Measurements from ENCODE around the gene ABHD4.

ABHD4 gene

GRCh38 chr14:22570132-22570949 lies 27.8 kb upstream of the ABHD4 start:
- peak overlapping the region; percentile 48; the same call in 1 of the 2 replicates for H3K9ac ChIP-seq (ENCODE audit: low read length)
- H3K4me1 ChIP-seq (ENCODE audit: low read length) = peaks cover 34% of the 10 kb centered on the region
- H3K4me2 ChIP-seq (ENCODE audit: low read depth, low read length) = peak overlapping the region; percentile 62; the same call in 1 of the 2 replicates
- peaks cover 29% of the 10 kb centered on the region for H3K79me2 ChIP-seq (ENCODE audit: low read length)
- TF ChIP-seq, protein P1, sequence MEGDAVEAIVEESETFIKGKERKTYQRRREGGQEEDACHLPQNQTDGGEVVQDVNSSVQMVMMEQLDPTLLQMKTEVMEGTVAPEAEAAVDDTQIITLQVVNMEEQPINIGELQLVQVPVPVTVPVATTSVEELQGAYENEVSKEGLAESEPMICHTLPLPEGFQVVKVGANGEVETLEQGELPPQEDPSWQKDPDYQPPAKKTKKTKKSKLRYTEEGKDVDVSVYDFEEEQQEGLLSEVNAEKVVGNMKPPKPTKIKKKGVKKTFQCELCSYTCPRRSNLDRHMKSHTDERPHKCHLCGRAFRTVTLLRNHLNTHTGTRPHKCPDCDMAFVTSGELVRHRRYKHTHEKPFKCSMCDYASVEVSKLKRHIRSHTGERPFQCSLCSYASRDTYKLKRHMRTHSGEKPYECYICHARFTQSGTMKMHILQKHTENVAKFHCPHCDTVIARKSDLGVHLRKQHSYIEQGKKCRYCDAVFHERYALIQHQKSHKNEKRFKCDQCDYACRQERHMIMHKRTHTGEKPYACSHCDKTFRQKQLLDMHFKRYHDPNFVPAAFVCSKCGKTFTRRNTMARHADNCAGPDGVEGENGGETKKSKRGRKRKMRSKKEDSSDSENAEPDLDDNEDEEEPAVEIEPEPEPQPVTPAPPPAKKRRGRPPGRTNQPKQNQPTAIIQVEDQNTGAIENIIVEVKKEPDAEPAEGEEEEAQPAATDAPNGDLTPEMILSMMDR (IDR thresholded peaks at IDR 0.05; ENCODE audit: low read length) = peak; percentile 93
- no peak for TF ChIP-seq EZH2phosphoT487 (IDR thresholded peaks at IDR 0.05; ENCODE audit: low read length)
- peaks cover 4% of the 10 kb centered on the region; the same call in 1 of the 2 replicates for H3K36me3 ChIP-seq (replicated peaks; ENCODE audit: insufficient read depth, low read length)
- H3K27me3 ChIP-seq (replicated peaks; ENCODE audit: insufficient read depth, low read length) = no peaks in the 10 kb centered on the region
- DNase-seq = peak; percentile 88
- H2AFZ ChIP-seq (ENCODE audit: low read length) = no peak overlapping the region
- peak overlapping the region; percentile 39; the same call in 1 of the 2 replicates for H3K4me3 ChIP-seq (ENCODE audit: low read length)
- no peaks in the 10 kb centered on the region for H4K20me1 ChIP-seq (ENCODE audit: insufficient read depth, low read length)
- H3K27ac ChIP-seq (ENCODE audit: low read length) = peak overlapping the region; percentile 55; the same call in 1 of the 2 replicates
- H3K9me2 ChIP-seq (replicated peaks; ENCODE audit: insufficient read depth, low read length) = no peaks in the 10 kb centered on the region
- no peaks in the 10 kb centered on the region for H3K9me3 ChIP-seq (replicated peaks; ENCODE audit: insufficient read depth, low read length)
- peaks cover 20% of the 10 kb centered on the region for H3F3A ChIP-seq (ENCODE audit: insufficient read depth, low read length)

DNA sequence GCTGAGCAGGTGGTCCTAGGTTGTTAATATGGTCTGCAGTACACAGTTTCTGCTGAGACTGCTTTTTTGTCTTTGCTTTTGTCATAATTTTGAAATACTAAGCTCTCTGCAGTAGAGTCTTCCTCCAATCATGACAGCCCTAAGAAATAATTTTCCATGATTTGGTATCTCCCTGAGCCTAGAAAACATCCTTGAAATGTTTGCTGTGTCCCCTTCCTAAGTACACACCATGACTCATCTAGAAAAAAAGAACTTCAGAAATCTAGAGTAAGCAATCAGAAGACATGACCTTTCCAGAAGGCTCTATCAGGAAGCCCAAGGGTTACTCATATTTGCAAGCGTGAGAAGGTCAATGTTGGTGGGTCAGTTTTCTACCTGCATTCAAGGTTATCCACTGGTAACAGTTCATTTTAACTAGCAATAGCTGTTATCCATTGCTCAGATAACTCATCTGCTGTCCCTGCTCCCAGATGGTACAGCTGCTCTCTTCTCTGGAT lies 25.5 kb upstream of the ABHD4 start:
- no peak overlapping the region for H3K27ac ChIP-seq (ENCODE audit: low read length)
- H4K20me1 ChIP-seq (ENCODE audit: insufficient read depth, low read length) = no peaks in the 10 kb centered on the region
- no peak for TF ChIP-seq EZH2 (optimal IDR thresholded peaks at IDR 0.05; ENCODE audit: low read depth, low read length)
- TF ChIP-seq, protein P1 (IDR thresholded peaks at IDR 0.05; ENCODE audit: low read length) = no peak
- TF ChIP-seq EZH2phosphoT487 (IDR thresholded peaks at IDR 0.05; ENCODE audit: low read length) = no peak
- H3K4me1 ChIP-seq (ENCODE audit: low read length) = peaks cover 12% of the 10 kb centered on the region; the same call in 1 of the 2 replicates
- no peaks in the 10 kb centered on the region for H3K9me3 ChIP-seq (replicated peaks; ENCODE audit: insufficient read depth, low read length)
- peaks cover 37% of the 10 kb centered on the region for H3K79me2 ChIP-seq (ENCODE audit: low read length)
- H3K27me3 ChIP-seq (replicated peaks; ENCODE audit: insufficient read depth, low read length) = no peaks in the 10 kb centered on the region
- H3K4me2 ChIP-seq (ENCODE audit: low read depth, low read length) = no peak overlapping the region
- DNase-seq = no peak
- H3F3A ChIP-seq (ENCODE audit: insufficient read depth, low read length) = peaks cover 4% of the 10 kb centered on the region; the same call in 1 of the 2 replicates
- H3K9ac ChIP-seq (ENCODE audit: low read length) = no peak overlapping the region
- no peaks in the 10 kb centered on the region for H3K9me2 ChIP-seq (replicated peaks; ENCODE audit: insufficient read depth, low read length)
- no peak overlapping the region for H2AFZ ChIP-seq (ENCODE audit: low read length)
- peaks cover 4% of the 10 kb centered on the region; the same call in 1 of the 2 replicates for H3K36me3 ChIP-seq (replicated peaks; ENCODE audit: insufficient read depth, low read length)
- no peak overlapping the region for H3K4me3 ChIP-seq (ENCODE audit: low read length)

- no peak for DNase-seq
- H3K9ac ChIP-seq (ENCODE audit: low read length) = no peak overlapping the region
- H3K79me2 ChIP-seq (ENCODE audit: low read length) = peaks cover 36% of the 10 kb centered on the region
- H3K9me2 ChIP-seq (replicated peaks; ENCODE audit: insufficient read depth, low read length) = no peaks in the 10 kb centered on the region
- no peak overlapping the region for H2AFZ ChIP-seq (ENCODE audit: low read length)
- 0 out of 2 replicates have a peak, but pooled peaks cover 3% of the 10 kb centered on the region for H3F3A ChIP-seq (ENCODE audit: insufficient read depth, low read length)
- H3K4me2 ChIP-seq (ENCODE audit: low read depth, low read length) = no peak overlapping the region
- H3K4me1 ChIP-seq (ENCODE audit: low read length) = 0 out of 2 replicates have a peak, but pooled peaks cover 5% of the 10 kb centered on the region
- H3K4me3 ChIP-seq (ENCODE audit: low read length) = no peak overlapping the region
- H3K27ac ChIP-seq (ENCODE audit: low read length) = no peak overlapping the region
- H4K20me1 ChIP-seq (ENCODE audit: insufficient read depth, low read length) = no peaks in the 10 kb centered on the region
- TF ChIP-seq EZH2phosphoT487 (IDR thresholded peaks at IDR 0.05; ENCODE audit: low read length) (no peak), EZH2 (optimal IDR thresholded peaks at IDR 0.05; ENCODE audit: low read depth, low read length) (no peak)
- TF ChIP-seq, protein P1 (IDR thresholded peaks at IDR 0.05; ENCODE audit: low read length) = no peak
- no peaks in the 10 kb centered on the region for H3K9me3 ChIP-seq (replicated peaks; ENCODE audit: insufficient read depth, low read length)
- peaks cover 4% of the 10 kb centered on the region; the same call in 1 of the 2 replicates for H3K36me3 ChIP-seq (replicated peaks; ENCODE audit: insufficient read depth, low read length)
- no peaks in the 10 kb centered on the region for H3K27me3 ChIP-seq (replicated peaks; ENCODE audit: insufficient read depth, low read length)
These were observed 24.3 kb upstream of the ABHD4 start for GRCh38 chr14:22573804-22574203.

Measured in MM.1S (cell line).